ENCODE data around the gene VAC14. TPM values are rescaled to one million over a fixed set of nuclear protein-coding genes. Genes with fewer than 3 reads are reported as not detected.

The VAC14 gene
- polyA plus RNA-seq, 1 donor from 2014 or later = 8.6 TPM

- no peak overlapping the region for H2AFZ ChIP-seq (ENCODE audit: low read depth, low read length)
- H3K79me2 ChIP-seq (replicated peaks; ENCODE audit: insufficient read depth, low read length) = no peaks in the 10 kb centered on the region
- H3K9ac ChIP-seq (ENCODE audit: low read length) = no peak overlapping the region
- TF ChIP-seq MXI1 (conservative IDR thresholded peaks at IDR 0.05; ENCODE audit: poor library complexity, severe bottlenecking) = no peak
- no peaks in the 10 kb centered on the region for H3F3A ChIP-seq (ENCODE audit: insufficient read depth, low read length, poor library complexity, severe bottlenecking)
- H3K27me3 ChIP-seq (ENCODE audit: insufficient read depth, low read depth, low read length) = no peaks in the 10 kb centered on the region
- no peak overlapping the region for H3K4me2 ChIP-seq (ENCODE audit: low read length)
- no peaks in the 10 kb centered on the region for H3K9me3 ChIP-seq (ENCODE audit: low read length)
- H3K4me3 ChIP-seq (ENCODE audit: low read length) = no peak overlapping the region
- H3K36me3 ChIP-seq (ENCODE audit: insufficient read depth, low read length) = no peaks in the 10 kb centered on the region
- H3K27ac ChIP-seq (ENCODE audit: low read length) = no peak overlapping the region
- H4K20me1 ChIP-seq (ENCODE audit: insufficient read depth) = no peaks in the 10 kb centered on the region
- no peaks in the 10 kb centered on the region for H3K9me2 ChIP-seq (ENCODE audit: insufficient read depth, low read length)
Measured at GRCh38 chr16:70656065-70656711, 144.8 kb downstream of the VAC14 start.

- no peaks in the 10 kb centered on the region for H3K27me3 ChIP-seq (ENCODE audit: insufficient read depth, low read depth, low read length)
- no peaks in the 10 kb centered on the region for H3K9me3 ChIP-seq (ENCODE audit: low read length)
- H3K79me2 ChIP-seq (replicated peaks; ENCODE audit: insufficient read depth, low read length) = no peaks in the 10 kb centered on the region
- H2AFZ ChIP-seq (ENCODE audit: low read depth, low read length) = peak overlapping the region; percentile 10
- TF ChIP-seq TAF1 (IDR thresholded peaks at IDR 0.05; ENCODE audit: low read depth) (no peak), SMC3 (conservative IDR thresholded peaks at IDR 0.05; ENCODE audit: poor library complexity) (peak; percentile 88), EZH2 (IDR thresholded peaks at IDR 0.05; ENCODE audit: borderline replicate concordance, insufficient read depth, low read length, poor library complexity, severe bottlenecking) (no peak), CTCF (IDR thresholded peaks at IDR 0.05; ENCODE audit: poor library complexity, severe bottlenecking) (peak; percentile 96), RAD21 (conservative IDR thresholded peaks at IDR 0.05) (peak; percentile 96), EP300 (conservative IDR thresholded peaks at IDR 0.05; ENCODE audit: poor library complexity, severe bottlenecking) (no peak)
- H3K27ac ChIP-seq (ENCODE audit: low read length) = no peak overlapping the region
- H3K9me2 ChIP-seq (ENCODE audit: insufficient read depth, low read length) = no peaks in the 10 kb centered on the region
- no peaks in the 10 kb centered on the region for H3K36me3 ChIP-seq (ENCODE audit: insufficient read depth, low read length)
- no peak overlapping the region for H3K4me2 ChIP-seq (ENCODE audit: low read length)
- H3K4me3 ChIP-seq (ENCODE audit: low read length) = no peak overlapping the region
- H3K9ac ChIP-seq (ENCODE audit: low read length) = no peak overlapping the region
- no peaks in the 10 kb centered on the region for H4K20me1 ChIP-seq (ENCODE audit: insufficient read depth)
- no peaks in the 10 kb centered on the region for H3F3A ChIP-seq (ENCODE audit: insufficient read depth, low read length, poor library complexity, severe bottlenecking)
Measured at GRCh38 chr16:70653809-70654771, 146.9 kb downstream of the VAC14 start.

GRCh38 chr16:70653406-70653805 is 147.6 kb downstream of the VAC14 start:
- H3K27ac ChIP-seq (ENCODE audit: low read length) = no peak overlapping the region

More at GRCh38 chr16:70653406-70653805, 147.6 kb downstream of the VAC14 start:
- Histone ChIP-seq H3K4me3 (ENCODE audit: low read length) (no peak overlapping the region), H3K27me3 (ENCODE audit: insufficient read depth, low read depth, low read length) (no peaks in the 10 kb centered on the region), H3K36me3 (ENCODE audit: insufficient read depth, low read length) (no peaks in the 10 kb centered on the region), H3K9me2 (ENCODE audit: insufficient read depth, low read length) (no peaks in the 10 kb centered on the region), H3K4me2 (ENCODE audit: low read length) (no peak overlapping the region), H3F3A (ENCODE audit: insufficient read depth, low read length, poor library complexity, severe bottlenecking) (no peaks in the 10 kb centered on the region), H2AFZ (ENCODE audit: low read depth, low read length) (no peak overlapping the region), H3K9ac (ENCODE audit: low read length) (no peak overlapping the region), H4K20me1 (ENCODE audit: insufficient read depth) (no peaks in the 10 kb centered on the region), H3K9me3 (ENCODE audit: low read length) (no peaks in the 10 kb centered on the region), H3K79me2 (replicated peaks; ENCODE audit: insufficient read depth, low read length) (no peaks in the 10 kb centered on the region)
- TF ChIP-seq RAD21 (conservative IDR thresholded peaks at IDR 0.05) = no peak
- no peak for TF ChIP-seq POLR2AphosphoS5 (IDR thresholded peaks at IDR 0.05)
- no peak for TF ChIP-seq REST (IDR thresholded peaks at IDR 0.05; ENCODE audit: borderline replicate concordance)
- no peak for TF ChIP-seq MXI1 (conservative IDR thresholded peaks at IDR 0.05; ENCODE audit: poor library complexity, severe bottlenecking)
- no peak for TF ChIP-seq EP300 (conservative IDR thresholded peaks at IDR 0.05; ENCODE audit: poor library complexity, severe bottlenecking)
- TF ChIP-seq SMC3 (conservative IDR thresholded peaks at IDR 0.05; ENCODE audit: poor library complexity) = no peak
- TF ChIP-seq CTCF (IDR thresholded peaks at IDR 0.05; ENCODE audit: poor library complexity, severe bottlenecking) = no peak
- TF ChIP-seq TAF1 (IDR thresholded peaks at IDR 0.05; ENCODE audit: low read depth) = no peak
- no peak for TF ChIP-seq EZH2 (IDR thresholded peaks at IDR 0.05; ENCODE audit: borderline replicate concordance, insufficient read depth, low read length, poor library complexity, severe bottlenecking)
